Medulla oblongata (tissue), 1 donor: ENCODE measurements around the gene P2RY12.

Source experiments
- DNase-seq: peaks from one replicate; pipeline ENCODE4 v3.0.0-alpha.2; 2015; ENCODE audit errors: extremely low spot score

The P2RY12 gene

DNA sequence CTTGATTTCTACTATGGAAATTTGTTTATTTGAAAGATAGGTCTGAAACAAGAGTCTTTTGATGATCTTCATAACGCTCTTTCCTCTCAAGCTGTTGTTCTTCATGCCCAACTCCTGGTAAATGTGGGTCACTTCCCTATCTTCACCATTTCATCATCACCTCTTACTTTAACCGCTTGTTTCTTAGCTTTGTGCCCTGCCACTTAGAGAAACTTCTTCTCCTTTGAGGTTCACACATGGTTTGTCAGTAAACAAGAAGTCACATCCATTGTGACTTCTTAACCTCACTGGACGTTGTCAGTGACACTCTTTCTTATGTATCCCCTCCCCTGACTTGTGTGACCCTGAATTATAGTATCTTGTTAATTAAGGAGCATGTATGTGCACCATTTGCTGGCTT is 38.3 kb downstream of the P2RY12 start:
- DNase-seq, result peak; percentile 72

GRCh38 chr3:151345859-151346258 is 38.7 kb downstream of the P2RY12 start:
- peak; percentile 70 for DNase-seq

DNA sequence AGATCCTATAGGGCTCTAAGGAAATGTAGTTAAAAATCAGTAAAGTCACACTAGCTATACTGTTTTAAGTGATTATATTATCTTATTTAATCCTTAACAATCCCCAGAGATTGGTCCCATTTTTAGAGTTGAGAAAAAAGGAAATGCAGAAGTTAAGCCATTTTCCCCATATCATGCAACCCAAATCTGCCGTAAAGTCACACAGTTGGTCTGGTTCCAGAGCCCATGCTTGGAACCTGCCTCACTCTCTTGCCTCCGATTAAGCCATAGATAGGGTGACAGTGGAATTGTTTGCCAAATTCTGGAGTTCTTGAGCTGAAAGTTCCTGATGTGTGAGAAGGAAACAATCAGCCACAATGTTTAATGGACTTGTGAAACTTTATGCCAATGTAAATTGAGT is 52.9 kb downstream of the P2RY12 start:
- DNase-seq, result no peak

GRCh38 chr3:151330899-151331298 is 53.7 kb downstream of the P2RY12 start:
- DNase-seq, result no peak

GRCh38 chr3:151330379-151330778 is 54.2 kb downstream of the P2RY12 start:
- DNase-seq, result peak; percentile 60

DNA sequence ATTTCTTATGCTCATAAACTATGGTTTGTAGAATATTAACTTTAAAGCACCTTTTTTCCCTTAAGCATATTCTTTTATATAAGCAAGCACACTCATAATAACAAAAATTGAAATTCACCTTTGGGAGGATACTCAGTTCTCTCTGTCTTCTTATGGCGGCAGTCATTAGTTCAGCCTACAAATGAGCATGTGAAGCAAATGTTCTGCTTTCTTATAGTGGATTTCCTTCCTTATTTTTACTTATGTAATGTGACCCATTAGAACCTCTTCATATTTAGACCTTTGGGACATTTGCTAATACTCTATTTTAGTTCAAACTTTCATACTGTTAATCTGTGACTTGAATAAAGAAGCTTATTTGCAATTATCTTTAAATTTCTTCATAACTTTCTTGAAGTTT is 55.2 kb downstream of the P2RY12 start, which contains the start of gene P2RY13:
Gene P2RY13, minus strand, starts transcription at position 187 of the 400 bp plus-strand sequence. Its CDS starts 21 bp downstream, at position 166.
- DNase-seq, result peak; percentile 48

- DNase-seq, result no peak
Observed at GRCh38 chr3:151328298-151328995, 56.1 kb downstream of the P2RY12 start.

GRCh38 chr3:151327571-151328198 is 56.9 kb downstream of the P2RY12 start:
- no peak for DNase-seq

DNA sequence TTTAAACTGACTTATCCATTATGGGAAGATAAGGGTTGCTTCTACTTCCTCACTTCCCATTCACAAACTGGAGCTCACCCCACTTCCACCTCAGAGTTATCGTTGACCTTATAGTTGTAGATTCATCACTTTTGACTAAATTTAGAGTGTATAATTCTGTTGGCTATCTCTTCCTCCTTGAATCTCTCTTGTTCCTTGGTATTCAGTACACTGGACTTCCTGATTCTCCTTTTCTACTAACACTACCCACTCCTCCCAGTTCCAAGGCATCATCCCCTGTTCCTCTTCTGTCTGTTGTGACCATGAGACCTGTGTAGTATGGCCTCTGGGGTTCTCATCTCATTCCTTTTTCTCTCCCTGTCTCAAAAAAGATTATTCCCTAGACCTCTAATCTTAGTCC is 62.0 kb downstream of the P2RY12 start:
- no peak for DNase-seq

GRCh38 chr3:151321526-151321925 is 63.0 kb downstream of the P2RY12 start:
- DNase-seq, result no peak

DNA sequence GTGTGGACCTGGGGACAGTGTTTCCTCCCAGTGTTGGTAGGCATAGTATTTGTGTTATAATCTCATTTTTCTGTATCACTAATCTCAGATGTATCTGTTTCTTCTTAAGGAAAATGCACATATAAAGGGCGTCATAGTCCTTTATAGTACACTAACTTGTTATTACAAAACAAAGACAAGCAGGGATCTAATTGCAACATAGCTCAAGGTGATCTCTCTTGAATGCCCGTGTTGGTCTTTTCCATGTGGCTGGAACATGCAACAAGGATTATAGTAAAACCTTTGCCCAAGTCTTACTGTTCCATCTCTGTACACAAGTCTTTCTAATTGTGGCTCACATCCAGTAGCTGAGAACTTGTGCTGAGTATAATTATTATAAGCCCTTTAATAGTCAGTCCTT is 64.4 kb downstream of the P2RY12 start:
- no peak for DNase-seq

- no peak for DNase-seq
Observed at GRCh38 chr3:151319628-151320027, 64.9 kb downstream of the P2RY12 start.

GRCh38 chr3:151318991-151319390 is 65.6 kb downstream of the P2RY12 start:
- no peak for DNase-seq

- no peak for DNase-seq
Observed at GRCh38 chr3:151318313-151318712, 66.2 kb downstream of the P2RY12 start.

- no peak for DNase-seq
Observed at GRCh38 chr3:151316267-151316991, 68.1 kb downstream of the P2RY12 start, which contains the start of gene GPR87. GPR87 (minus strand) TSS chr3:151316820; CDS start chr3:151300100, 16,720 bp downstream.

- DNase-seq, result no peak
Observed at GRCh38 chr3:151315846-151316245, 68.7 kb downstream of the P2RY12 start.

DNA sequence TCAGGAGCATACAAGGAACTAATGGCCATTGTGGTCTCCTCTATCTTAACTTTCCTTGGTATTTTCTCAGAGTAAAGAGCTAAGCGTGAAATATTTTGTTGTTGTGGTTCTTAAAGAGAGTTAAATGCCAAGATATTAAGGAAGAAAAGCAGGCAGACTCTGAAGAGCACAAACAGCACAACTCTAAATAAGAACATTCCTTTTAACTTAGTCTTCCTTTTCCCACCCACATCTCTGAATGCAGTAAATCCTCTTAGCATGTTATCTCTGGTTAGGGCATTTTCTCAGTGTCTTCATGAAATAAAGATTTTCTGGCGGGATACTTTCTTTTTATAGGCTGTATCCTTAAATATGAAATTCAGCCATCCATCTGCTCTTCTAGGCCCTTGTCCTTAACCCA is 69.4 kb downstream of the P2RY12 start:
- no peak for DNase-seq

GRCh38 chr3:151314593-151314992 is 70.0 kb downstream of the P2RY12 start:
- DNase-seq, result no peak

GRCh38 chr3:151314137-151314536 is 70.4 kb downstream of the P2RY12 start:
- DNase-seq, result no peak

GRCh38 chr3:151312972-151313371 is 71.6 kb downstream of the P2RY12 start:
- DNase-seq, result no peak

DNA sequence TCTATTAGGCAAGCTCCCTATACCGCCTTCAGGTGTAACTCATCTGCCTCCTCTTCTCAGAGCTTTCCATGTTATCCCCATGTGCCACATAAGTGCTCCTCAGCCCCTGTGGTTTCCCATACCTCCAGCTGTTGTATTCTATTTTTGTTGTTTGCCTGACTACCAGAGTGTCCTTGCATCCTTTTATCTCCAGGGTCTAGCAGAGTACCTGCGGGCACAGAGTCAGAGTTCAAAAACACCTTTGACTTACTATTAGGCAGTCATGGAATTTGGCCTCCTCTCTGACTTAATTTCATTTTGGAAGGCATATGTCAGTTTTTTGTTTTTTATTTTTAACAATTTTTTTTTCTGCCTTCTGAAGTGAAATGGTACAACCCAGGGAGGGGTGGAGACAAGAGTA is 75.0 kb downstream of the P2RY12 start:
- no peak for DNase-seq

DNA sequence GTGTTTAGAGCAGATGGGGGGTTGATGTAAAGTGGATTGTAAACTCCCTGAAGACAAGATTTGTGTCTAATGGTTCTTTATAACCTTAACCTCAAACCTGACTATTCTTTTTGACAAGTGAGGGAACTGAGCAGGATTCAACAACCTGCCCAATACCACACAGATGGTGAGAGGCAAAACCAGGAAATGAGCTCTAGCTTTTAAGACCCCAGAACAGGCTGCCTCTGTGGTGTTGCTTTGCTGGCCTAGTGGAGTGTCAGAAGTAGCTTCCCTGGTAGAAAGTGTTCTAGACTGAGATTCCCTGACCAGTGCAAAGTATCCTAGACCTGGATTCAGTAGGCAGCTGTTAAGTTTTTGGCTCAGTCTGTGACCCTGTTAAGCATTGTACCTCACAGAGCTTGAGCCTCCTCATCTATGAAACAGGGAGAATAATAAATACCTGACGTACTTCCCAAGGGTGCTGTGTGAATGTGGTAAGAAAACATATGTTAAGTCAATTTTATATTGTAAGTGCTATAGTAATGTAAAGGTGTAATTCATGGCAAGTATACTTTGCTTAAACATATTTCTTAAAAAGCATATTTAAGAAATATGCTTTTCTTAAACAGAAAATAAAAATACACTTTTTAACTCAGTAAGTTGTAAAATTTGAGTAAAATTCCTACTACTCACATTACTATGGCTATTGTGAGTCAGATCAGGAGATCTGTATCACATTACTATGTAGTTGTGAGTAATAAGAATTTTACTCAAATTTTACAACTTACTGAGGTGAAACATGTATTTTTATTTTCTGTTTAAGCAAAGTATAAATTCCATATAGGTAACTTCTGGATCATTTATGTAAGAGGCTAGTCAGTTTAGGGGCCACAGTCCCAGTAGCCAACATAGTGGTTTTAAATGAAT is 76.7 kb downstream of the P2RY12 start:
- no peak for DNase-seq
